NCI-H226 (cell line): Measurements from ENCODE around the gene SLC22A2.
"Not testable (repeated sequence)": the region's sequence is repeated elsewhere in the genome, so short reads cannot be mapped to it uniquely, and the experiment has no call there.

Source experiments
- DNase-seq: peaks from one replicate; pipeline ENCODE4 v3.0.0-alpha.2; 2015

The SLC22A2 gene

DNA sequence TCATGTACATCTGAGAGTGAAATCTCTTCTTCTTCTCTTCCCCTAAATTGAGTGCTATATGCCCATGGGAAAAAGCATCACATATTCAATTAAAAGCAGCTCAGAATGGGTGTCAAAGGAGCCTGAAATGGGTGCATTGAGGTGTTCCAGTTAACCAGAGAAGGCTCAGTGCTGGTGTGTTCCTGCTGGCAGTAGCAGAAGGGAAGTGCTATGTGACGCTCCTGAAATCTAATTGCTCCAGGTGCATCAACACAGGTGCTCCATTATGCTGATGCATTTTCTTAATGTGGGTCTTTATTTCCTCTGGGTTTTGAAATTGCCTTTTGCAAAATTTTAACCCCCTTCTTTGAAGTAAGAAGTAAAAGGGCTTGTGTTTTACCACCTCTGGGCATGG is 17.9 kb downstream of the SLC22A2 start:
- DNase-seq: no peak

DNA sequence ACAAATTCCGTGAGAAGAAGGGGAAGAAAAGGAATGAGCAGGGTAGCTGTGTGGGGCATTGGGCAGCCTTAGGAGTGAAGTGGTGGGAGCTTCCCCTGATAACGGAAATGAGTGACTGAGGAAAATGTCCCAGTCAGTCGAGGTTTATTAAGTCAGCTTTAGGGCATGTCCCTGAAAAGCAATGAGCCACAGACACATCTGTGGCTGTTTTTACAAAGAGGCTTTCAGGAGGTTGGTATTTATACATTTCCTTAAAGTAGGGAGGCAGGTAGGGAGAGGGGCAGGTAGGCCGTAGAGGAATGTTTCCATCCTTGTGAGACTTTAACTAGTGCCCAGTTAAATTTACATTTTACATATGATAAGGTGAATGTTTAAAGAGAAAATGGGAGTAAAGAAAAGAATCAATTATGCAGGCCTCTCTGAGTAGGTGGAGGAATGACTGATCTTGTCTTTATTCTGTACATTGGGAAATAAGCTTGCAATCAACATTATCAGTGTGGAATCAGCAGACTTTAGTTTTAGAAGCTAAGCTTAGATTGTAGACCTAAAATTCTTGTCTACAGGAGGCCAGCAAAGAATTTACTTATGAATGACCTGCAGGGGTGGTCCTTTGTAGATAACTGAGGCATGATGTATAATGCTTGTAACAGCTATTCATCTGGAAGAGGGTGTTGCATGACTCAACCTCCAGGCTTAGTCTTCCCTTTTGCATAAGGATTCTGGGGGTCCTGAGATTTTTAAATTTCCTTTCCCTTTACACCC is 18.5 kb downstream of the SLC22A2 start:
- peak; percentile 29 for DNase-seq

DNA sequence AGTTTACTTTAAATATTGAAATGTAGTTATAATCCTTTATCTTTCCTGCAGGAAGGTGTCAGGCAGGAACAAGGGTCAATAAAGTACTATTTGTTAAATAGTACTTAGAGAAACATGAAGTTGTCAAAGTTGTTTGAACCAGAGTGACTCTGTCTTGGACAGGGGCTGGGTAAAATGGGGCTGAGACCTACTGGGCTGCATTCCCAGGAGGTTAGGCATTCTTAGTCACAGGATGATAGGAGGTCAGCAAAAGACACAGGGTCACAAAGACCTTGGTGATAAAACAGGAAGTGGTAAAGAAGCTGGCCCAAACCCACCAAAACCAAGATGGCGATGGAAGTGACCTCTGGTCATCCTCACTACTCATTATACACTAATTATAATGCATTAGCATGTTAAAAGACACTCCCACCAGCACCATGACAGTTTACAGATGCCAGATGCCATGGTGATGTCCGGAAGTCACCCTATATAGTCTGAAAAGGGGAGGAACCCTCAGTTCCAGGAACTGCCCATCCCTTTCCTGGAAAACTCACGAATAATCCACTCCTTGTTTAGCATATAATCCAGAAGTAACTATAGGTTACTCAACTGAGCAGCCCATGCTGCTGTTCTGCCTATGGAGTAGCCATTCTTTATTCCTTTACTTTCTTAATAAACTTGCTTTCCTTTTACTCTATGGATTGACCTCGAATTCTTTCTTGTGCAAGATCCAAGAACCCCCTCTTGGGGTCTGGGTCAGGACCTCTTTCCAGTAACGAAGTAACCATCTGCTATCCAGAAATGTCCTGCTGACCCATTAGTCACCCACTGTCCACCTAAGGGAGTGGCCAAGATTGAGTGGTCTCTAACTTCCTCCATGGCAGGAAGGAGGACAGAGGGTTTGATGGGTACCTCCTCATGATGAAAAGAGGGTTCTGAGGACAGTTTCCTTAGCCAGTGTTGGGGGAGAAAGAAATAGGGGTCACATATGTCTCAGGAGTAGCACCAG is 19.6 kb downstream of the SLC22A2 start:
- DNase-seq: peak; percentile 61

GRCh38 chr6:160238278-160238711 is 20.3 kb downstream of the SLC22A2 start:
- no peak for DNase-seq

DNA sequence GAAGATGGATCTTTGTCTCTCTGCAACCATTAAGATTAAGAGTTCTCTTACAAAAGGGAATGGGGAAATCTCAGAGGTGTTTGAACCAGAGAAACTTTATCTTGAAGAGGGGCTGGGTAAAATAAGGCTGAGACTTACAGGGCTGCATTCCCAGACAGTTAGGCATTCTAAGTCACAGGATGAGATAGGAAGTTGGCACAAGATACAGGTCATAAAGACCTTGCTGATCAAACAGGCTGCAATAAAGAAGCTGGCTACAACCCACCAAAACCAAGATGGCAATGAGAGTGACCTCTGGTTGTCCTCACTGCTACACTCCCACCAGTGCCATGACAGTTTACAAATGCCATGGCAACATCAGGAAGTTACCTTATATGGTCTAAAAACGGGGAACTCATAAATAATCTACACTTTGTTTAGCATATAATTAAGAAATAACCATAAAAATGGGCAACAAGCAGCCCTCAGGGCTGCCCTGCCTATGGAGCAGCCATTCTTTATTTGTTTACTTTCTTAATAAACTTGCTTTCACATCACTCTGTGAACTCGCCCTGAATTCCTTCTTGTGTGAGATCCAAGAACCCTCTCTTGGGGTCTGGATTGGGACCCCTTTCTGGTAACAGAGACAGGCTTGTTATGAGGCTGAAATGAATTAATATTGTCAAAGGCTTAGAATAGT is 20.9 kb downstream of the SLC22A2 start:
- peak; percentile 40 for DNase-seq

DNA sequence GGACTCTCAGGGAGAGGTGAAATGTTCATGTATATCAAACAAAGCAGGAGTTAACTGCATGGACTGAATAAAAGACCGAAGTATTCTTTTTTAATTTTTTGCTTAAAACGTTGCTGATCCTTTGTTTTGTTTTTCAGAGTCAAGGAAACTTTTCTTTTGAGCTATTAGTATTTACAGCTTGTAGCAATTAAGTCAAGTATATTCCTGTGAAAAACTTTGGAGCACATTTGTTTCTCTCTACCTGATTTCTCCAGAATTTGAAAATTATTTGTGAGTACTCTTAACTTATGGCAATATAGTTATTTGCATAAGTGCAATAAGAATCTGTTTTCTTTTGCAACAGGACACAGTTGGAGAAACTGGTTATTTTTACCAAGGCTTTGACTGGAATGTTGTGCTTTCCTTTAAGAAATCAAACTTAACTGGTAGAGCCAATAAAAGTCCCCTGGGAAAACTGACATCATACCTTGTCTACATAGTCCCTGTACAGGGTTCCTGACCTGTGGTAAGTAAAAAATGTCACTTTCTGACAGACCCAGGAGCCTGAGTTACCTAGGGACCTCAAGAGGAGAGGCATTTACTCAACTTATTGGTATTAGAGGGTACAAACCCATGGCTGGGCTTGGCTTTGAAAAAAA is 22.3 kb downstream of the SLC22A2 start:
- not testable (repeated sequence) for DNase-seq

DNA sequence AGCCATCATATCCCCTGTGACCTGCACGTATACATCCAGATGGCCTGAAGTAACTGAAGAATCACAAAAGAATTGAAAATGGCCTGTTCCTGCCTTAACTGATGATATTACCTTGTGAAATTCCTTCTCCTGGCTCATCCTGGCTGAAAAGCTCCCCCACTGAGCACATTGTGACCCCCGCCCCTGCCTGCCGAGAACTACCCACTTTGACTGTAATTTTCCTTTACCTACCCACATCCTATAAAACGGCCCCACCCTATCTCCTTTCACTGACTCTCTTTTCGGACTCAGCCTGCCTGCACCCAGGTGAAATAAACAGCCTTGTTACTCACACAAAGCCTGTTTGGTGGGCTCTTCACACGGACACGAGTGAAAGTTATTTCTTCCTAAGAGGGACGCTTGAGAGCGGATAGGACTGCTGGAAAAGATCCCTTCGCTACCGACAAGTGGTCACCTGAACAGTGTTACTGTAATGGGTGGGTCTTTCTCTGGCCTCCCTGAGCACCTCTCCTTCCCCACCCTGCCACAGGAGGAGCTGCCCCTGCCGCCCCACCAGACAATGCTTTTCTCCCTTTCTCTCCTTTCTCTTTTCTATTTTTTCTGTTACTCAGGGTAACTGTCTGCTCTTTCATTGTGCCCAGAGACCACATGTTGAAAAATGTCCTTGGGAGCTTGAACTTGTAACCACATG is 24.5 kb downstream of the SLC22A2 start:
- DNase-seq: not testable (repeated sequence)

DNA sequence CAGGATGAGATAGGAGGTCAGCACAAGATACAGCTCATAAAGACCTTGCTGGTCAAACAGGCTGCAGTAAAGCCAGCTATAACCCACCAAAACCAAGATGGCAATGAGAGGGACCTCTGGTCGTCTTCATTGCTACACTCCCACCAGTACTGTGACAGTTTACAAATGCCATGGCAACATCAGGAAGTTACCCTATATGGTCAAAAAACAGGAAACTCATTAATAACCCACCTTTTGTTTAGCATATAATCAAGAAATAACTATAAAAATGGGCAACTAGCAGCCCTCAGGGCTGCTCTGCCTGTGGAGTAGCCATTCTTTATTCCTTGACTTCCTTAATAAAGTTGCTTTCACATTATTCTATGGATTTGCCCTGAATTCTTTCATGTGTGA is 30.9 kb downstream of the SLC22A2 start:
- DNase-seq: no peak

- DNase-seq: no peak
These were observed 31.4 kb downstream of the SLC22A2 start for GRCh38 chr6:160227038-160227768.

DNA sequence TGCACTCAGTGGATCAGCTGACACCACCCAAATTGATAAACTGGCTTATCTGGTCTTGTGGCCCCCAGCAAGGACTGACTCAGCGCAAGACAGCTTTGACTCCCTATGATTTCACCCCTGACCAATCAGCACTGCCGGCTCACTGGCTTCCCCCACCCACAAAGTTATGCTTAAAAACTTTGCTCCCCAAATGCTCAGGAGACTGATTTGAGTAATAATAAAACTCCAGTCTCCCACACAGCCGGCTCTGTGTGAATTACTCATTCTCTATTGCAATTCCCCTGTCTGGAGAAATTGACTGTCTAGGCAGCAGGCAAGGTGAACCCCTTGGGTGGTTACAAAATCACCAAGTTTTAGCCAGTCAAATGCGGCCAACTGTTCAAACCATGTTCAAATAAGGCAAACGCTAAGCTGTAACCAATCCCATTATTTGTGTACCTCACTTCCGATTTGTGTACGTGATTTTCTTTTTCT is 32.5 kb downstream of the SLC22A2 start:
- peak; percentile 87 for DNase-seq

DNA sequence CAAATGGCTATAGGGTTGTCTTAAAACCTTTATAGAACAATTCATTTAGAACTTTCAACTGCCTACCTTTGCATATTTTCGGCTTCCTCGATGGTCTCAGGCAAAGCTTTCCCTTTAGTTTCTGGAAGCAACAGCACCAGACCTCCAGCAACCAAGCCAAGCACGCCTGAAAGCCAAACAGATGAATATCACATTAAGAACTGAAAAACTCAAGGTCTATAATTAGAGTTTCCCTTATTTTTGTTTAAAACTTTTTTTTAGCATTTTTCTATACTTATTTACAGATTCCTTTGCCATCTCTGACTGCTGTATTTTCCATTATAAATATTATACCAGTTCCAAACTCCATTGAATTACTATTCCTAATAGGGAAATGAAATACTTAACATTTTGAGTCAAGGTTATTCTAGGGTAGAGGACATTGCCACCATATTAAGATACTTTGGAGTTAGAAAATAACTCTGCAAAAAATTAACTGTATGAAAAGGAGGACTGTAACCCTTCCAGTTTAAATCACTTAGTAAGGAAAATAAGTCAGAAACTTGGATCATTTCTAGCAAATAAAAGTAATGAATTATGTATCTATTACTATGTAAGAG is 33.9 kb downstream of the SLC22A2 start:
- no peak for DNase-seq

DNA sequence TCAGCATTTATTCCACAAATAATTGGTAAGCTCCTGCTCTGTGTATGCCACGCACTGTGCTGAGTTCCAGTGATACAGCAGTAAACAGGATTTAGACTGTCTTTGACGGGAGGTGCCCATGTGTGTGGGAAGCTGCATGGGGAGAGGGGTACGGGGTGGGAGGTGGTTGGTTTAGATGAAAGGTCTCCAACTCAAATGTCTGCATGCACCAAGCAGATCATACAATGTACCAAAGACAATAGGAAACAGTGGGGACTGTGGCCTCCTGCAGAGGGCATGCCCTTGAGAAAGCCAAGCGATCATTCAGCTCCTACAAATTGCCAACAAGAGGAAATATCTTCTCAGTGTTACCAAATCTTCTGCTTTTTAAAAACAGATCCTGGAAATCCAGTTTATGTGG is 36.1 kb downstream of the SLC22A2 start:
- DNase-seq: no peak

DNA sequence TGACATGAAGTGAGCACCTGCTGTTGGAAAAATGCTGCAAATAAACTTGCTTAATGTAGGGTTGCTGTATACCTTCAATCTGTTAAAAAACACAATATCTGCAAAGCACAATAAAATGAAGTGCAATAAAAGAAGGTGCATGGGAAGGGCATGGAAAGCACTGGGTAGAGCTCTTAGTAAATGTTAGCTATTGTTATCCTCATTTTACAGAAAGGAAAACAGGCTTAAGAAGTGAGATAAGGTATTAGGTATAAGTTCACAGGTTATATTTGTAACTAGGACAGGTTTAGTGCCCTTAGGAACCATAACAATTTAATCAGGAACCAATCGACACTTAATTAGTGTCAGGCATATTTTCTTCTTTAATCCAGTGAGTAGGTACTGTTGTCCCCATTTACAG is 36.7 kb downstream of the SLC22A2 start:
- no peak for DNase-seq

DNA sequence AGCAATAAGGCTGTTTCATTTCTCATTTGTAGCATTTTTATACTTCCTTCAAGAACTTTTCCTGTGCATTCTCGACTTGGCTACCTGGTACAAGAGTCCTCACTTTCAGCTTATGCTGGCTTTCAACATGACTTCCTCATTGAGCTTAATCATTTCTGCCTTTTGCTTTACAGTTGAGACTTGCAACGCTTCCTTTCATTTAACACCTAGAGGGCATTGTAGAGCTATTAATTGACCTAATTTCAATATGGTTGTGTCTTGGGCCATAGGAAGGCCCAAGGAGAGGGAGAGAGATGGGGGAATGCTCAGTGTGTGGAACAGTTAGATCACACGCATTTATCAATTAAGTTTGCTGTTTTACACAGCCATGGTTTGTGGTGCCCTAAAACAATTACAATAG is 37.2 kb downstream of the SLC22A2 start:
- DNase-seq: peak; percentile 44

- no peak for DNase-seq
These were observed 39.8 kb downstream of the SLC22A2 start for GRCh38 chr6:160218810-160219209.

- DNase-seq: no peak
These were observed 40.8 kb downstream of the SLC22A2 start for GRCh38 chr6:160217863-160218262.

DNA sequence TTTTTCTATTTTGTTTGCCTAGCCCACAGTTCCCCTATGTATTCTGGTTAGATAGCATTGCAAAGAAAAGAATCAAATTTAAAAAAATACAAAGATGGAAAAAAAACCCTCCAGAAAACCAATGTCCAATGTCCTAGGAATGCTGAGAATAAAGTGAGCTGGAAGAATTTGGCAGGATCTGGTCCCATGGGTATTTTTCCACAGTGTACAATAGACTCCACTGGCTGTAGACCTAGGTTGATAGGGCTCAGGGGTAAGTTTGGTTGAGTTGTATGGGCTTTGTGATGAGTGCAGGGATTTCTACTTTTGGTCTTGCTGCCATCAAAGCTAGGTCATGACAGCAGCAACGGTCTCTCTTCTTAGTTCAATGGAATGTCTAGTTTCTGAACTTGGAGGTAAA is 41.5 kb downstream of the SLC22A2 start:
- DNase-seq: no peak

DNA sequence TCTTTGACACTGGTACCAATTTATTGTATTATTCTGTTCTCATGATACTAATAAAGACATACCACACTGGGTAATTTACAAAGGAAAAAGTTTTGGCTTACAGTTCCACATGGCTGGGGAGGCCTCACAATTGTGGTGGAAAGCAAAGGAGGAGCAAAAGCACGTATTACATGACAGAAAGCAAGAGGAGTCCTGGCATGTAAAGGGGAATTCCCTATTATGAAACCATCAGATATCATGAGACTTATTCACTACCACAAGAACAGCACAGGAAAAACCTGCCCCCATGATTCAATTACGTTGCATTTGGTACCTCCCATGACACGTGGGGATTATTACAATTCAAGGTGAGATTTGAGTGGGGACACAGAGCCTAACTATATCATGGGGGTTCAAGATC is 43.4 kb downstream of the SLC22A2 start:
- DNase-seq: peak; percentile 26

GRCh38 chr6:160207618-160208017 is 51.0 kb downstream of the SLC22A2 start:
- DNase-seq: no peak

DNA sequence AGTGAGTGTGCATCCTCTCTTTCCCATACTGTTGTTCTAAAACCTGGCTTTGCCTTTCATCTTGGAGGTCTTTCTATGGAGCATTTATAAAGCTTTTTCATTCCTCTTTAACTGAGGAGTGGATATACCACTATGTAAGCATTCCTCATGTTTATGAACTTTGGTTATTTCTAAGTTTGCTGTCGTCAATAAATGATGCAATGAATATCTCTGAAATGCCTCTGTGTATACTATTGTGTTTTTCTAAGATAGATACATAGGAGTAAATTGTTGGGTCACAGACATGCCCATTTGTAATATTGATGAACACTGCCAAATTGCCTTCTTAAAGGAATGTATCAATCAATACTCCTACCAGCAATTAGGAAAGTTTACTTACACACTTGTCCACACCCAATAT is 53.9 kb downstream of the SLC22A2 start:
- DNase-seq: no peak

DNA sequence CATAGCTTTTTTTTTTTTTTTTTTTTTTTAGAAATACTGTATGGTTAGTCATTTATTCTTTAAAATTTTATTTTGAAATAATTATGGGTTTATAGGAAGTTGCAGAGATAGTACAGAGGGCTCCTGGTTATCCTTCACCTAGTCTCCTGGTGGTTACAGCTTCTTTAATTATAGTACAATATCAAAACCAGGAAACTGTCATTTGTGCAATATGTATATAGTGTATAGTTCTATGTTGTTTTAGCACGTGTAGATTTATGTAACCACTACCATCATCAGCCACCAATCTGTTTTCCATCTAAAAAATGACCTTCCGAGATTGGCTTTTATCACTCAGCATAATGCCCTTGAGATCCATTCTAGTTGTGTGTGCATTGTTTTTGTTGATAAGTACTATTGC is 54.7 kb downstream of the SLC22A2 start:
- no peak for DNase-seq
